ENCODE results near the gene AIF1L.
A peak's percentile ranks its signal among the peaks of the same experiment; 100 is the strongest.
"Not testable (repeated sequence)": the region's sequence is repeated elsewhere in the genome, so short reads cannot be mapped to it uniquely, and the experiment has no call there.

AIF1L gene

GRCh38 chr9:131097126-131097947, 1.0 kb downstream of the AIF1L start:
- TF ChIP-seq ZFX (IDR thresholded peaks at IDR 0.05; ENCODE audit: borderline replicate concordance) (no peak), CTCF (IDR thresholded peaks at IDR 0.05) (no peak)
- peak overlapping the region; percentile 70 for H3K27ac ChIP-seq

GRCh38 chr9:131097948-131098278, 1.6 kb downstream of the AIF1L start:
- TF ChIP-seq CTCF (IDR thresholded peaks at IDR 0.05) (no peak), ZFX (IDR thresholded peaks at IDR 0.05; ENCODE audit: borderline replicate concordance) (no peak)
- peak overlapping the region; percentile 70; the same call in 1 of the 2 replicates for H3K27ac ChIP-seq

GRCh38 chr9:131098391-131099101, 2.2 kb downstream of the AIF1L start:
- no peak overlapping the region for H3K27ac ChIP-seq
- no peak for TF ChIP-seq ZFX (IDR thresholded peaks at IDR 0.05; ENCODE audit: borderline replicate concordance)
- TF ChIP-seq CTCF (IDR thresholded peaks at IDR 0.05): no peak

- no peak overlapping the region for H3K27ac ChIP-seq
- no peak for TF ChIP-seq ZFX (IDR thresholded peaks at IDR 0.05; ENCODE audit: borderline replicate concordance)
- no peak for TF ChIP-seq CTCF (IDR thresholded peaks at IDR 0.05)
These were observed 2.8 kb downstream of the AIF1L start for GRCh38 chr9:131099102-131099606.

GRCh38 chr9:131099845-131100244, 3.5 kb downstream of the AIF1L start:
- H3K27ac ChIP-seq: not testable (repeated sequence)

GRCh38 chr9:131100445-131100844, 4.1 kb downstream of the AIF1L start:
- TF ChIP-seq ZFX (IDR thresholded peaks at IDR 0.05; ENCODE audit: borderline replicate concordance) (no peak), CTCF (IDR thresholded peaks at IDR 0.05) (no peak)
- no peak overlapping the region for H3K27ac ChIP-seq

GRCh38 chr9:131101207-131101964, 5.1 kb downstream of the AIF1L start:
- TF ChIP-seq ZFX (IDR thresholded peaks at IDR 0.05; ENCODE audit: borderline replicate concordance) (no peak), CTCF (IDR thresholded peaks at IDR 0.05) (no peak)
- H3K27ac ChIP-seq: no peak overlapping the region

All from 22Rv1 (cell line).